ENCODE data around the gene ANKRD11. TPM values are rescaled to one million over a fixed set of nuclear protein-coding genes. Genes with fewer than 3 reads are reported as not detected.

Gene ANKRD11
- total RNA-seq, 4 donors from 2014 or later = 67.0 to 107 (median 88.9) TPM

GRCh38 chr16:89502081-89502843 is 11.9 kb upstream of the ANKRD11 start:
- Histone ChIP-seq H3K4me3 (no peak overlapping the region), H3K27ac (no peak overlapping the region), H3K36me3 (peaks cover 0 to 9% of the 10 kb centered on the region in 2 donors), H3K4me1 (peaks cover 0 to 26% (median 17%) of the 10 kb centered on the region in 3 donors), H3K9me3 (no peaks in the 10 kb centered on the region), H3K27me3 (no peaks in the 10 kb centered on the region)
- ATAC-seq = no peak
- WGBS, 2 donors (ENCODE audit: low coverage in 1 of 2) = 26 to 56% methylated on average over 7 to 14 of the region's 21 CpGs
- TF ChIP-seq POLR2AphosphoS5 (IDR thresholded peaks at IDR 0.05) (no peak), POLR2A (IDR thresholded peaks at IDR 0.05) (no peak), CTCF (IDR thresholded peaks at IDR 0.05) (no peak), EP300 (IDR thresholded peaks at IDR 0.05) (no peak)

- ATAC-seq = no peak
- Histone ChIP-seq H3K27ac (no peak overlapping the region), H3K27me3 (no peaks in the 10 kb centered on the region), H3K4me1 (peaks cover 0 to under 1% (median 0%) of the 10 kb centered on the region in 3 donors), H3K9me3 (no peaks in the 10 kb centered on the region), H3K36me3 (peaks cover 0 to 9% of the 10 kb centered on the region in 2 donors), H3K4me3 (no peak overlapping the region)
- WGBS, 2 donors (ENCODE audit: low coverage in 1 of 2) = 87 to 97% methylated on average over 2 to 3 of the region's 3 CpGs
- TF ChIP-seq EP300 (IDR thresholded peaks at IDR 0.05) (no peak), POLR2A (IDR thresholded peaks at IDR 0.05) (no peak), POLR2AphosphoS5 (IDR thresholded peaks at IDR 0.05) (no peak), CTCF (IDR thresholded peaks at IDR 0.05) (no peak)
These were observed 9.4 kb upstream of the ANKRD11 start for GRCh38 chr16:89499767-89500166.

GRCh38 chr16:89498839-89499238 is 8.5 kb upstream of the ANKRD11 start:
- no peak overlapping the region for H3K27ac ChIP-seq
- H3K4me3 ChIP-seq = no peak overlapping the region
- WGBS, 2 donors (ENCODE audit: low coverage in 1 of 2) = 78 to 93% methylated on average over 5 to 10 of the region's 10 CpGs
- H3K27me3 ChIP-seq = no peaks in the 10 kb centered on the region
- peaks cover 0 to 14% of the 10 kb centered on the region in 2 donors for H3K36me3 ChIP-seq
- H3K9me3 ChIP-seq = no peaks in the 10 kb centered on the region
- TF ChIP-seq POLR2AphosphoS5 (IDR thresholded peaks at IDR 0.05) (peak; percentile 43), EP300 (IDR thresholded peaks at IDR 0.05) (no peak), CTCF (IDR thresholded peaks at IDR 0.05) (no peak), POLR2A (IDR thresholded peaks at IDR 0.05) (no peak)
- no peaks in the 10 kb centered on the region for H3K4me1 ChIP-seq
- peak; percentile 34 for ATAC-seq

GRCh38 chr16:89495121-89495520 is 4.8 kb upstream of the ANKRD11 start:
- H3K36me3 ChIP-seq = peaks cover 0 to 19% of the 10 kb centered on the region in 2 donors
- 50 to 70% methylated on average over 3 of the region's 3 CpGs for WGBS, 2 donors (ENCODE audit: low coverage in 1 of 2)
- no peak overlapping the region for H3K27ac ChIP-seq
- H3K9me3 ChIP-seq = no peaks in the 10 kb centered on the region
- TF ChIP-seq POLR2A (IDR thresholded peaks at IDR 0.05) (no peak), POLR2AphosphoS5 (IDR thresholded peaks at IDR 0.05) (no peak), CTCF (IDR thresholded peaks at IDR 0.05) (no peak), EP300 (IDR thresholded peaks at IDR 0.05) (no peak)
- no peaks in the 10 kb centered on the region for H3K27me3 ChIP-seq
- H3K4me1 ChIP-seq = peaks cover 2 to 20% (median 7%) of the 10 kb centered on the region in 3 donors
- no peak overlapping the region for H3K4me3 ChIP-seq
- no peak for ATAC-seq

GRCh38 chr16:89493776-89494175 is 3.4 kb upstream of the ANKRD11 start:
- peaks cover 2 to 23% (median 8%) of the 10 kb centered on the region in 3 donors for H3K4me1 ChIP-seq
- no peak overlapping the region for H3K27ac ChIP-seq
- TF ChIP-seq POLR2A (IDR thresholded peaks at IDR 0.05) (no peak), CTCF (IDR thresholded peaks at IDR 0.05) (no peak), EP300 (IDR thresholded peaks at IDR 0.05) (no peak), POLR2AphosphoS5 (IDR thresholded peaks at IDR 0.05) (no peak)
- H3K36me3 ChIP-seq = peaks cover 0 to 13% of the 10 kb centered on the region in 2 donors
- H3K27me3 ChIP-seq = no peaks in the 10 kb centered on the region
- no peak overlapping the region for H3K4me3 ChIP-seq
- WGBS, 2 donors (ENCODE audit: low coverage in 1 of 2) = 81 to 83% methylated on average over 1 to 5 of the region's 5 CpGs
- ATAC-seq = no peak
- H3K9me3 ChIP-seq = no peaks in the 10 kb centered on the region
